HepG2 (cell line): ENCODE results near the gene GTF2A1. TPM values are rescaled to one million over a fixed set of nuclear protein-coding genes. Genes with fewer than 3 reads are reported as not detected.

ENCODE experiments used
- EP300 ChIP-seq, 3 experiments: sonication (generic) in 1 of 3; formaldehyde crosslinking in 1 of 3; IDR thresholded peaks; 2 replicates each; pipeline versions ENCODE4 v1.5.1 to v1.6.1; 2011 to 2020; ENCODE audit warnings: low read depth in 2 of 3, low read length in 2 of 3, borderline replicate concordance in 1 of 3, improper control_type of control experiment in 1 of 3, mild to moderate bottlenecking in 1 of 3, missing genetic modification reagents in 1 of 3, moderate library complexity in 1 of 3
- HOXD1 ChIP-seq: sonication (generic); formaldehyde crosslinking; IDR thresholded peaks from 2 replicates; pipeline ENCODE4 v1.5.0; 2020; ENCODE audit warnings: missing genetic modification reagents
- JDP2 ChIP-seq: sonication (generic); formaldehyde crosslinking; IDR thresholded peaks from 2 replicates; pipeline ENCODE4 v1.8.1; 2022; ENCODE audit warnings: missing genetic modification reagents, borderline replicate concordance
- MLX ChIP-seq: IDR thresholded peaks from 2 replicates; pipeline ENCODE4 v1.6.1; 2016
- NFE2L2 ChIP-seq: fragments of 150-350 bp; IDR thresholded peaks from 2 replicates; pipeline ENCODE4 v1.6.1; 2014; ENCODE audit warnings: low read length
- PHF5A ChIP-seq: IDR thresholded peaks from one replicate; pipeline ENCODE4 v1.6.1; 2018; ENCODE audit warnings: low read depth, missing genetic modification reagents; ENCODE audit not compliant: unreplicated experiment
- PHF8 ChIP-seq: sonication (generic); formaldehyde crosslinking; IDR thresholded peaks from 2 replicates; pipeline ENCODE4 v1.5.0; 2020; ENCODE audit warnings: missing genetic modification reagents
- RORA ChIP-seq: sonication (generic); formaldehyde crosslinking; IDR thresholded peaks from 2 replicates; pipeline ENCODE4 v1.5.0; 2020; ENCODE audit warnings: mild to moderate bottlenecking, missing genetic modification reagents, moderate library complexity
- SALL2 ChIP-seq: sonication (generic); formaldehyde crosslinking; IDR thresholded peaks from 2 replicates; pipeline ENCODE4 v1.8.1; 2023; ENCODE audit warnings: mild to moderate bottlenecking, missing genetic modification reagents, inconsistent platforms
- SCMH1 ChIP-seq: sonication (generic); formaldehyde crosslinking; IDR thresholded peaks from 2 replicates; pipeline ENCODE4 v1.9.0; 2021; ENCODE audit warnings: missing genetic modification reagents, mild to moderate bottlenecking, borderline replicate concordance
- SNRNP70 ChIP-seq: fragments of 200-400 bp; formaldehyde crosslinking; IDR thresholded peaks from 2 replicates; pipeline ENCODE4 v1.6.1; 2017; ENCODE audit warnings: mild to moderate bottlenecking, low read depth, low read length, moderate library complexity
- U2AF2 ChIP-seq: fragments of 200-400 bp; formaldehyde crosslinking; IDR thresholded peaks from 2 replicates; pipeline ENCODE4 v1.6.1; 2017; ENCODE audit warnings: low read depth, mild to moderate bottlenecking, low read length
- ZBTB26 ChIP-seq: IDR thresholded peaks from 2 replicates; pipeline ENCODE4 v1.6.1; 2016; ENCODE audit warnings: missing compliant biosample characterization, missing genetic modification reagents, borderline replicate concordance
- ZBTB44 ChIP-seq: sonication (generic); formaldehyde crosslinking; IDR thresholded peaks from 2 replicates; pipeline ENCODE4 v1.4.0; 2020; ENCODE audit warnings: missing genetic modification reagents
- ZMYM3 ChIP-seq: sonication (generic); formaldehyde crosslinking; IDR thresholded peaks from 2 replicates; pipeline ENCODE4 v1.5.1; 2020; ENCODE audit warnings: mild to moderate bottlenecking, missing genetic modification reagents
- ZNF264 ChIP-seq: sonication (generic); formaldehyde crosslinking; IDR thresholded peaks from 2 replicates; pipeline ENCODE4 v1.4.0; 2020; ENCODE audit warnings: missing genetic modification reagents
- ZNF292 ChIP-seq: sonication (generic); formaldehyde crosslinking; IDR thresholded peaks from 2 replicates; pipeline ENCODE4 v1.8.1; 2022; ENCODE audit warnings: mild to moderate bottlenecking, low read depth, missing genetic modification reagents, borderline replicate concordance
- ZNF343 ChIP-seq: sonication (generic); formaldehyde crosslinking; IDR thresholded peaks from 2 replicates; pipeline ENCODE4 v1.4.0; 2020; ENCODE audit warnings: mild to moderate bottlenecking, missing genetic modification reagents
- ZNF558 ChIP-seq: sonication (generic); formaldehyde crosslinking; IDR thresholded peaks from 2 replicates; pipeline ENCODE4 v1.9.0; 2022; ENCODE audit warnings: mild to moderate bottlenecking, missing genetic modification reagents, borderline replicate concordance
- ZNF652 ChIP-seq: IDR thresholded peaks from 2 replicates; pipeline ENCODE4 v1.6.1; 2016; ENCODE audit warnings: low read depth, borderline replicate concordance
- ZNF703 ChIP-seq: sonication (generic); formaldehyde crosslinking; IDR thresholded peaks from 2 replicates; pipeline ENCODE4 v1.5.1; 2020; ENCODE audit warnings: missing genetic modification reagents, mild to moderate bottlenecking, moderate library complexity, borderline replicate concordance
- ZNF775 ChIP-seq: sonication (generic); formaldehyde crosslinking; IDR thresholded peaks from 2 replicates; pipeline ENCODE4 v1.4.0; 2020; ENCODE audit warnings: missing genetic modification reagents, mild to moderate bottlenecking, moderate library complexity, borderline replicate concordance
- polyA plus RNA-seq, 8 experiments: library from polyadenylated mRNA; depleted of rRNA in 3 of 8; stranded (reverse) in 7 of 8; unstranded in 1 of 8; fragments of >200 nt; fragmentation: Illumina TruSeq in 4 of 8; extraction: Trizol in 4 of 8; gene quantifications; 2 replicates each; pipeline versions ENCODE4 v1.2.1 to v1.2.3, GENCODE V29; 2011 to 2016; ENCODE audit warnings: low read depth in 4 of 8, missing spikeins in 1 of 8, mixed read lengths in 1 of 8; ENCODE audit not compliant: insufficient read depth in 1 of 8
- total RNA-seq, 5 experiments: library from RNA; depleted of rRNA; stranded (reverse); fragments of >200 nt; fragmentation: Illumina TruSeq; extraction: Trizol; gene quantifications; 2 replicates each; pipeline ENCODE4 v1.2.3, GENCODE V29; 2016; ENCODE audit warnings: low read depth in 1 of 5
- TF ChIP-seq, protein P1 (sequence below): sonication (generic); formaldehyde crosslinking; IDR thresholded peaks from 2 replicates; pipeline ENCODE4 v1.5.0; 2020; ENCODE audit warnings: mild to moderate bottlenecking, missing genetic modification reagents, borderline replicate concordance
- TF ChIP-seq, protein P2 (sequence below): sonication (generic); formaldehyde crosslinking; IDR thresholded peaks from 2 replicates; pipeline ENCODE4 v1.8.1; 2023; ENCODE audit warnings: mild to moderate bottlenecking, moderate library complexity, missing genetic modification reagents

Gene GTF2A1
- total and polyA plus RNA-seq, 2 of the 13 experiments (the other 11 are each of a cell fraction or from before 2014, with no cell fraction given), result 14.9 to 17.5 TPM

DNA sequence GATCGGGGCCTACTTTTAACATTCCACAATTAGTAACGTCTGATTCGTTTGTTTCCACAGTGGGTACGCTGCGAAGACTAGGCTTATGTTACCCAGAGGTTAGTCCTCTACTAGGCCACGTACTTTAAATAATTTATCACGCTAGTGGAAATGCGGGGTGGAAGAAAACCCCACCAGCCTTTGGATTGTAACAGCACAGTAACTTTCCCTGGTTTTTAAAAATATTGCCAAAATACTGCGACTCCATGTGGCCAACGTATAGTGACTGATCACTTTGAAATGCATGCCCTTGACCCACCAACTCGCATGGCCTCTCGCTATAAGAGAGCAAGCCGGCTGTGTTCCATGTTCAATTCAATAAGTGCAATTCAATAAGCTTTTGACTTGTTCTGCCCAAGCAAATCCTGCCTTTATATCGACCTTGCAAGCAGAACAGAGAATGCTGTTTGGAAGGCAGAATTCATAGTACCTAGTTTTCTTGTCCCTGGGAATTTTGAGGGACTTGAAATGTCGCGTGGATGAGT is 882 bp upstream of the GTF2A1 start (continued):
- no peak for TF ChIP-seq EP300 (IDR thresholded peaks at IDR 0.05; ENCODE audit: low read depth in 2 of 2, low read length in 2 of 2)
- TF ChIP-seq EP300 (CRISPR knock-in tag; IDR thresholded peaks at IDR 0.05; ENCODE audit: borderline replicate concordance), result no peak
- TF ChIP-seq ZNF652, result no peak
- 0 out of 2 replicates have a peak, but pooled peaks have one; percentile 10 for TF ChIP-seq U2AF2
- TF ChIP-seq SNRNP70, result no peak
- TF ChIP-seq ZNF558, result peak; percentile 82; the same call in 1 of the 2 replicates
- TF ChIP-seq ZBTB44, result no peak
- no peak for TF ChIP-seq MLX
- TF ChIP-seq RORA (CRISPR knock-in tag), result 0 out of 2 replicates have a peak, but pooled peaks have one; percentile 93
- 0 out of 2 replicates have a peak, but pooled peaks have one; percentile 5 for TF ChIP-seq PHF8
- no peak for TF ChIP-seq JDP2 (CRISPR knock-in tag)
- no peak for TF ChIP-seq ZNF775
- TF ChIP-seq, protein P1, sequence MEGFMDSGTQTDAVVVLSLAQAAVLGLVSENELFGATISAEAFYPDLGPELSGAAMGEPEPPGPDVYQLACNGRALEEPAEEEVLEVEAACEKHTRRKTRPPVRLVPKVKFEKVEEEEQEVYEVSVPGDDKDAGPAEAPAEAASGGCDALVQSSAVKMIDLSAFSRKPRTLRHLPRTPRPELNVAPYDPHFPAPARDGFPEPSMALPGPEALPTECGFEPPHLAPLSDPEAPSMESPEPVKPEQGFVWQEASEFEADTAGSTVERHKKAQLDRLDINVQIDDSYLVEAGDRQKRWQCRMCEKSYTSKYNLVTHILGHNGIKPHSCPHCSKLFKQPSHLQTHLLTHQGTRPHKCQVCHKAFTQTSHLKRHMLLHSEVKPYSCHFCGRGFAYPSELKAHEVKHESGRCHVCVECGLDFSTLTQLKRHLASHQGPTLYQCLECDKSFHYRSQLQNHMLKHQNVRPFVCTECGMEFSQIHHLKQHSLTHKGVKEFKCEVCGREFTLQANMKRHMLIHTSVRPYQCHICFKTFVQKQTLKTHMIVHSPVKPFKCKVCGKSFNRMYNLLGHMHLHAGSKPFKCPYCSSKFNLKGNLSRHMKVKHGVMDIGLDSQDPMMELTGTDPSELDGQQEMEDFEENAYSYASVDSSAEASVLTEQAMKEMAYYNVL, result no peak
- TF ChIP-seq ZNF703, result 0 out of 2 replicates have a peak, but pooled peaks have one; percentile 21
- TF ChIP-seq ZMYM3, result peak; percentile 25; the same call in 1 of the 2 replicates
- peak; percentile 51; the same call in 1 of the 2 replicates for TF ChIP-seq ZNF292
- TF ChIP-seq, protein P2, sequence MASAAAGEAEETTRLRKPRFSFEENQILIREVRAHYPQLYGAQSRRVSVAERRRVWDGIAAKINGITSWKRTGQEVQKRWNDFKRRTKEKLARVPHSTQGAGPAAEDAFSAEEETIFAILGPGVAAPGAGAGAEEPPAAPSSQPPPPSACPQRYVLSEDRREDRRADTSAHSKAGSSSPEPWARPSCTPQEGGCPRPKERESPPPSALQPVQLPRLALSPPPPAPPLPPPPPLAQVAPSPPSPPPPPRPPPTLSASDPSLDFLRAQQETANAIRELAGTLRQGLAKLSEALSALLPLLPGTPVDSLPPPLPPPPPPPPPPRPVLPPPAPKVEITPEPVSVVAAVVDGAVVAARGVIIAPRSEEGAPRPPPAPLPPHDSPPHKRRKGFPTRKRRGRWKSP (CRISPR knock-in tag), result 0 out of 2 replicates have a peak, but pooled peaks have one; percentile 17
- TF ChIP-seq SALL2 (CRISPR knock-in tag), result no peak
- no peak for TF ChIP-seq ZNF264 (CRISPR knock-in tag)
- TF ChIP-seq ZNF343 (CRISPR knock-in tag), result no peak
- no peak for TF ChIP-seq ZBTB26 (CRISPR knock-in tag)
- TF ChIP-seq SCMH1 (CRISPR knock-in tag), result no peak
- TF ChIP-seq PHF5A (CRISPR knock-in tag), result no peak
- TF ChIP-seq HOXD1 (CRISPR knock-in tag), result no peak
- TF ChIP-seq NFE2L2, result no peak
